Muscle of leg (tissue), 16 donors: ENCODE measurements around the gene ZBTB39. TPM values are rescaled to one million over a fixed set of nuclear protein-coding genes. Genes with fewer than 3 reads are reported as not detected.
"Not testable (repeated sequence)": the region's sequence is repeated elsewhere in the genome, so short reads cannot be mapped to it uniquely, and the experiment has no call there.

Experiments
- DNase-seq: peaks from one replicate; pipeline ENCODE4 v3.0.0; 2013
- H3K27ac ChIP-seq: one replicate; pipeline ENCODE4 v1.5.1; 2013; ENCODE audit warnings: mild to moderate bottlenecking, low read length, control low read depth
- H3K27me3 ChIP-seq: one replicate; pipeline ENCODE4 v1.6.1; 2013; ENCODE audit warnings: low read length; ENCODE audit not compliant: control insufficient read depth, insufficient read depth
- H3K36me3 ChIP-seq: one replicate; pipeline ENCODE4 v1.6.1; 2013; ENCODE audit warnings: low read length; ENCODE audit not compliant: control insufficient read depth, insufficient read depth
- H3K4me1 ChIP-seq: one replicate; pipeline ENCODE4 v1.6.1; 2013; ENCODE audit warnings: low read length; ENCODE audit not compliant: control insufficient read depth, insufficient read depth
- H3K4me3 ChIP-seq: one replicate; pipeline ENCODE4 v1.5.1; 2013; ENCODE audit warnings: low read length, control low read depth
- H3K9me3 ChIP-seq: replicated peaks from 2 replicates; pipeline ENCODE4 v1.6.1; 2013; ENCODE audit warnings: low read depth, low read length; ENCODE audit not compliant: control insufficient read depth
- WGBS: methylation state at CpG from one replicate; pipeline ENCODE4 v1.1.5; 2013; ENCODE audit warnings: missing lambda C conversion rate; ENCODE audit not compliant: insufficient coverage; 5-methylcytosine and 5-hydroxymethylcytosine counted together
- long read RNA-seq, 11 donors: transcript quantifications; one replicate each; lab custom pipeline, GENCODE V29; 2026
- polyA plus RNA-seq, 8 donors: library from polyadenylated mRNA; unstranded; fragments of 120-200 nt; gene quantifications; one replicate each; pipeline versions ENCODE4 v1.2.1 to v1.2.3, GENCODE V29; 2013; ENCODE audit warnings: inconsistent platforms in 1 of 8, low replicate concordance in 1 of 8; ENCODE audit not compliant: insufficient read length in 8 of 8, insufficient read depth in 1 of 8
- total RNA-seq: library from RNA; stranded (reverse); fragments of 120-200 nt; gene quantifications from one replicate; pipeline ENCODE4 v1.2.4, GENCODE V29; 2013

Gene ZBTB39, protein sequence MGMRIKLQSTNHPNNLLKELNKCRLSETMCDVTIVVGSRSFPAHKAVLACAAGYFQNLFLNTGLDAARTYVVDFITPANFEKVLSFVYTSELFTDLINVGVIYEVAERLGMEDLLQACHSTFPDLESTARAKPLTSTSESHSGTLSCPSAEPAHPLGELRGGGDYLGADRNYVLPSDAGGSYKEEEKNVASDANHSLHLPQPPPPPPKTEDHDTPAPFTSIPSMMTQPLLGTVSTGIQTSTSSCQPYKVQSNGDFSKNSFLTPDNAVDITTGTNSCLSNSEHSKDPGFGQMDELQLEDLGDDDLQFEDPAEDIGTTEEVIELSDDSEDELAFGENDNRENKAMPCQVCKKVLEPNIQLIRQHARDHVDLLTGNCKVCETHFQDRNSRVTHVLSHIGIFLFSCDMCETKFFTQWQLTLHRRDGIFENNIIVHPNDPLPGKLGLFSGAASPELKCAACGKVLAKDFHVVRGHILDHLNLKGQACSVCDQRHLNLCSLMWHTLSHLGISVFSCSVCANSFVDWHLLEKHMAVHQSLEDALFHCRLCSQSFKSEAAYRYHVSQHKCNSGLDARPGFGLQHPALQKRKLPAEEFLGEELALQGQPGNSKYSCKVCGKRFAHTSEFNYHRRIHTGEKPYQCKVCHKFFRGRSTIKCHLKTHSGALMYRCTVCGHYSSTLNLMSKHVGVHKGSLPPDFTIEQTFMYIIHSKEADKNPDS
- total RNA-seq (5.0 TPM), polyA plus RNA-seq (1 to 10 TPM; 4.3 to 7.0 (median 5.8) TPM)
- long read RNA-seq, donor 1, full-length matches to known transcripts = 1 of 1 reads
- long read RNA-seq, donor 1, partial matches to known transcripts = 0 of 1 reads
- long read RNA-seq, donor 1, other reads (novel, unspliced or antisense) = 0 of 1 reads
- long read RNA-seq, donor 2 = 0 reads
- long read RNA-seq, donor 3, full-length matches to known transcripts = 4 of 4 reads
- long read RNA-seq, donor 3, partial matches to known transcripts = 0 of 4 reads
- long read RNA-seq, donor 3, other reads (novel, unspliced or antisense) = 0 of 4 reads
- long read RNA-seq, donor 4 = 0 reads
- long read RNA-seq, donor 5, full-length matches to known transcripts = 4 of 4 reads
- long read RNA-seq, donor 5, partial matches to known transcripts = 0 of 4 reads
- long read RNA-seq, donor 5, other reads (novel, unspliced or antisense) = 0 of 4 reads
- long read RNA-seq, donor 6, full-length matches to known transcripts = 2 of 2 reads
- long read RNA-seq, donor 6, partial matches to known transcripts = 0 of 2 reads
- long read RNA-seq, donor 6, other reads (novel, unspliced or antisense) = 0 of 2 reads
- long read RNA-seq, donor 7, full-length matches to known transcripts = 4 of 4 reads
- long read RNA-seq, donor 7, partial matches to known transcripts = 0 of 4 reads
- long read RNA-seq, donor 7, other reads (novel, unspliced or antisense) = 0 of 4 reads
- long read RNA-seq, donor 8, full-length matches to known transcripts = 1 of 1 reads
- long read RNA-seq, donor 8, partial matches to known transcripts = 0 of 1 reads
- long read RNA-seq, donor 8, other reads (novel, unspliced or antisense) = 0 of 1 reads
- long read RNA-seq, donor 9, full-length matches to known transcripts = 3 of 3 reads
- long read RNA-seq, donor 9, partial matches to known transcripts = 0 of 3 reads
- long read RNA-seq, donor 9, other reads (novel, unspliced or antisense) = 0 of 3 reads
- long read RNA-seq, donor 10, full-length matches to known transcripts = 2 of 2 reads
- long read RNA-seq, donor 10, partial matches to known transcripts = 0 of 2 reads
- long read RNA-seq, donor 10, other reads (novel, unspliced or antisense) = 0 of 2 reads
- long read RNA-seq, donor 11, full-length matches to known transcripts = 2 of 2 reads
- long read RNA-seq, donor 11, partial matches to known transcripts = 0 of 2 reads
- long read RNA-seq, donor 11, other reads (novel, unspliced or antisense) = 0 of 2 reads

DNA sequence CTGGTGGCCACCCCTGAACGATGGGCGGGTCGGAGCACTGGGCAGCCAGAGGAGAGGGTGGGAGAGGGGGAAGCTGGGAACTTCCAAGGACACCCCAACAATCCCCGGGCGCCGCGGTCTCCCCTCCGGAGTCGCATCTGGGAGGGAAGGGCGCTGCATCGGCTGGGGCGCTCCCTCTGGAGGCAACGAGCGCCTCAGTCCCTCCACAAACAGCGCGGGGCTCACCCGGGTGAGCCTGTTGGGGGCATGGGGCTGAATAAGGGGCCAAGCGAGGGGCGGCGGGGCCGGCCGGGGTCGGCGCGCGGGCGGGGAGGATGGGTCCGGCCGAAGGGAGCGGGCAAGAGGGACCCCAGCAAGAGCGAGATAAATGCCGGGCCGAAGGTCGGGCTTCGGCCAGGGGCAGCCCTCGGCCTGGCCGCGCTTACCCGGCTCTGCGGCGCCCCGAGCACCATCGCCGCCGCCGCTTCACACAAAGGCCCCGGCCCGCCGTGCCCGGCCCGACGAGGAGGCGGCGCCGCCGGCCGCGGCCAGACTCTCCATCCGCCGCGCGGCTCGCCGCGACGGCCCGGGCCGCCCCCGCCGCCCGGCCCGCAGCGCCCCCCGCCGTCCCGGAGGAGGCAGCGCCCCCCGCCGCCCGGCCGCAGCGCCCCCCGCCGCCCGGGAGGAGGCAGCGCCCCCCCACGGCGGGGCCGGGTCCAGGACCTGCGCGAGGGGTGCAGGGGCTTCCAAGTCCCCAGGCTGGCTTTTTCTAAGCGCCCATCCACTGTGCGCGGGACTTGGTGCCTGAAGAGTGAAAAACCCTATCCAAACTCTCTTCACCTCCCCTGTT, at the start of gene ZBTB39:
TSS of gene ZBTB39 (minus strand) at position 567 of the 829 bp plus-strand sequence. CDS start 1,629 bp downstream, outside the sequence.
- H3K27ac ChIP-seq = peak within 1 kb of the TSS; percentile 48
- peak within 1 kb of the TSS; percentile 84 for H3K4me3 ChIP-seq

DNA sequence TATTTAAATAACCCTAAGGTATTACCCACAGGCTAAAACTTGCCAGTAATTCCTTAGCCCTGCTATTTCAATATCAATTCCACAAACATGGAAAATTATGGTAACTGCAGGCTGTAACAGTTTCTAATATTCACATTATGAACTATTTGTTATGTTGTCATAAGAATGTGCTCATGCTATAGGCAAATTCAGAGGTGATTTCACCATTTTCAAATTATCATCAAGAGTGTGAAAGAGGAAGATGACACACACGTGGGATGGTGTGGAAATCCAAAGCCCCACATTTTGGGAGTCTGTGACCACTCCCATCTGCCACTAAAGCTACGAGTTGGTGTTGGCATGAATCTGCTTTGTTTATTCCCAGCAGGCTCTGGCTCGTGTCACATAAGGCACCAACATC, 49.5 kb upstream of the ZBTB39 start:
- no peak for DNase-seq
- peaks cover 29% of the 10 kb centered on the region for H3K36me3 ChIP-seq
- H3K9me3 ChIP-seq = no peaks in the 10 kb centered on the region
- H3K4me1 ChIP-seq = no peaks in the 10 kb centered on the region
- H3K27ac ChIP-seq = no peak overlapping the region
- WGBS = 80% methylated on average over 1 of the region's 3 CpGs
- no peak overlapping the region for H3K4me3 ChIP-seq
- H3K27me3 ChIP-seq = no peaks in the 10 kb centered on the region

More for the DNA sequence above, at the start of gene ZBTB39:
- H3K9me3 ChIP-seq = no peaks in the 10 kb centered on the region
- H3K36me3 ChIP-seq = peaks cover 37% of the 10 kb centered on the region
- DNase-seq = peak; percentile 79
- under 1% methylated on average over 64 of the region's 94 CpGs for WGBS
- H3K4me1 ChIP-seq = peaks cover 14% of the 10 kb centered on the region
- no peaks in the 10 kb centered on the region for H3K27me3 ChIP-seq

DNA sequence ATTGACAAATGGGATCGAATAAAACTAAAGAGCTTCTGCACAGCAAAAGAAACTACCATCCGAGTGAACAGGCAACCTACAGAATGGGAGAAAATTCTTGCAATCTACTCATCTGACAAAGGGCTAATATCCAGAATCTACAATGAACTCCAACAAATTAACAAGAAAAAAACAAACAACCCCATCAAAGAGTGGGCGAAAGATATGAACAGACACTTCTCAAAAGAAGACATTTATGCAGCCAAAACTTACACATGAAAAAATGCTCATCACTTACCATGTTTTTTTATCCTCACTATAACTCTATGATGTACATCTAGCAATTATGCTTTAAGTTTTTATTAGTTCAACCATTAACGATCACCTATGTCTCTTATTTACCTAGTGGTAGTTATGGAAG, 47.6 kb upstream of the ZBTB39 start:
- no CpG with 5 or more reads among the region's 4 CpGs for WGBS
- H3K4me1 ChIP-seq, H3K9me3 ChIP-seq, H3K27me3 ChIP-seq, DNase-seq, H3K27ac ChIP-seq, H3K4me3 ChIP-seq: not testable (repeated sequence)
- H3K36me3 ChIP-seq = peaks cover 12% of the 10 kb centered on the region

DNA sequence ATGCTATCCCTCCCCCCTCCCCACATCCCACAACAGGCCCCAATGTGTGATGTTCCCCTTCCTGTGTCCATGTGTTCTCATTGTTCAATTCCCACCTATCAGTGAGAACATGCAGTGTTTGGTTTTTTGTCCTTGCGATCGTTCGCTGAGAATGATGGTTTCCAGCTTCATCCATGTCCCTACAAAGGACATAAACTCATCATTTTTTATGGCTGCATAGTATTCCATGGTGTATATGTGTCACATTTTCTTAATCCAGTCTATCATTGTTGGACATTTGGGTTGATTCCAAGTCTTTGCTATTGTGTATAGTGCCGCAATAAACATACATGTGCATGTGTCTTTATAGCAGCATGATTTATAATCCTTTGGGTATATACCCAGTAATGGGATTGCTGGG, 46.8 kb upstream of the ZBTB39 start:
- not testable (repeated sequence) for H3K4me3 ChIP-seq, H3K27ac ChIP-seq, H3K4me1 ChIP-seq, H3K36me3 ChIP-seq, H3K9me3 ChIP-seq, H3K27me3 ChIP-seq, DNase-seq
- WGBS = no CpG with 5 or more reads among the region's 4 CpGs

DNA sequence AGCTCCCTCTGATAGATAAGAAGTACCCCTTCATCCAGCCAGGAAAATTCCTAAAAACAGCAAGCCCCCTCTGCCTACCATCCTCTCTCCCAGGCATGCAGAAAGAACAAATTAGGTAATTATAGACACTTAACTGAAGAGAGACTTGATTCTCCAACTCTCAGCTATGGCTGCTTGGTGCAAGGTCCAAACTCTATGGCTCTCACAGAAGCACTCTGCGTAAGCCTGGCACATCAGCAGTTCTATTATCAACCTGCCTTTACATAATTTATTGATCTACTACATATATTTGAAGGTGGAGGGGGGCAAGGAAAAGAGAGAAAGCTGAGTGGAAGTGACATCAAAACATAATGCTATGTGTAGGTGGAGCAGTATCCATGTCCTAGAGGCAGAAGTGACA, 44.7 kb upstream of the ZBTB39 start:
- Histone ChIP-seq H3K27ac (no peak overlapping the region), H3K9me3 (no peaks in the 10 kb centered on the region), H3K27me3 (peaks cover 2% of the 10 kb centered on the region), H3K4me3 (no peak overlapping the region), H3K4me1 (peaks cover 16% of the 10 kb centered on the region), H3K36me3 (no peaks in the 10 kb centered on the region)
- DNase-seq = no peak
- no CpG with 5 or more reads among the region's 1 CpG for WGBS

- H3K9me3 ChIP-seq = no peaks in the 10 kb centered on the region
- H3K36me3 ChIP-seq = no peaks in the 10 kb centered on the region
- H3K27me3 ChIP-seq = peaks cover 2% of the 10 kb centered on the region
- no peak within 1 kb of the TSS for H3K4me3 ChIP-seq
- DNase-seq = no peak
- WGBS = 56% methylated on average over 2 of the region's 2 CpGs
- no peak within 1 kb of the TSS for H3K27ac ChIP-seq
- peaks cover 16% of the 10 kb centered on the region for H3K4me1 ChIP-seq
Measured at GRCh38 chr12:57049890-57050289, 43.5 kb upstream of the ZBTB39 start, which contains the start of gene MYO1A. Gene MYO1A, minus strand, starts transcription at chr12:57050129. Its CDS starts 1,806 bp downstream, at chr12:57048323.

DNA sequence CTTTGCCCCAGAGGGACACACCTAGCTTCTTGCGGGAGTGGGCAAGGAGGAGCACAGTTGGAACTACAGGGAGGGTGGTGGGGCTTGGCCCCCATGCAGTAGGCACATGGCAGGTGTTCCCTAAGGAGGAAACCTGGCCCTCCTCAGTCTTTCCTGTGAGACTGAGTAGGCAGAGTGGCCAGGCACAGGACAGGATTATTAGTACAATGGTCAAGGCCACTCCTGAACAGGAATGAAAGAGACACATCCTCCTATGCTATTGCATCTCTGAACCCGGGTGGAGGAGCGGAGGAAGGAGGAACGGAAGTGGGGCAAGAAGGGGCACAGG, 42.7 kb upstream of the ZBTB39 start:
- Histone ChIP-seq H3K4me3 (no peak overlapping the region), H3K27ac (no peak overlapping the region), H3K27me3 (peaks cover 2% of the 10 kb centered on the region), H3K9me3 (no peaks in the 10 kb centered on the region), H3K4me1 (peaks cover 16% of the 10 kb centered on the region), H3K36me3 (no peaks in the 10 kb centered on the region)
- no peak for DNase-seq
- 80% methylated on average over 1 of the region's 4 CpGs for WGBS

- Histone ChIP-seq H3K4me3 (no peak overlapping the region), H3K4me1 (peaks cover 16% of the 10 kb centered on the region), H3K9me3 (no peaks in the 10 kb centered on the region), H3K27me3 (peaks cover 2% of the 10 kb centered on the region), H3K36me3 (no peaks in the 10 kb centered on the region), H3K27ac (no peak overlapping the region)
- no peak for DNase-seq
- WGBS = no CpG with 5 or more reads among the region's 1 CpG
Measured at GRCh38 chr12:57048423-57049118, 42.2 kb upstream of the ZBTB39 start.
